ENCODE measurements around the gene SMAD6. TPM values are rescaled to one million over a fixed set of nuclear protein-coding genes. Genes with fewer than 3 reads are reported as not detected.

Gene SMAD6
- total RNA-seq, 2 donors from 2014 or later: 9.4 to 22.0 TPM

DNA sequence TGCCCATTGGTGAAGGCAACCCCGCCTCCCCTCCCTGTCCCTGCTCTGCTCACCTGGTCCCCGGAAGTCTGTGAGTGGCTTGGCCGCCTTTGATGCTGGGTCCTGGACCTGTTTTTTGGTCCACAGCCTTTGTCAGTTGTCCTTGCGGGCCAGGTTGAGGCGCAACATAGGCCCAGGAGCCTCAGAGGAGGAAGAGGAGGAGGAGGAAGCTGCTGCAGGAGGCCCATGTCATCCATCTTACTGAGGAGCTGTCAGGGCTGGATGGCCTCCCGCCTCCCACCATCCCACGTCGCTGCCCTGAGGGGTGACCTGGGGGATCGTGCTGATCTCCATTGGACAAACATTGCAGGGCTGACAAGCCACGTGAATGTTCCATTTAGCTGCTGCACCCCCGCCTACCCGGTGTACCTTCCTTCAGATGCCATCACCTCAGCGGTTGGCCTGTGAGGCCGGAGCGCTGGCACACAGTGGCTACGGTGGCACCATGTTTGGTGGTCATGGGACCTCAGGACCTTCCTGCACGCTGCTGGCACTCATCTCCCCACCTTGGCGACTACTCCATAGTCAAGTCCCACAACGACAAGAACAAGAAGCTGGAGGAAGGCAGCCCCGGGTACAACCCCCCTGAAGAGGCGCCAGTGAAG lies 106.3 kb downstream of the SMAD6 start:
- no peaks in the 10 kb centered on the region for H3K9me3 ChIP-seq
- H3K27ac ChIP-seq: no peak overlapping the region
- peaks cover 6% of the 10 kb centered on the region for H3K4me1 ChIP-seq
- no peaks in the 10 kb centered on the region for H3K27me3 ChIP-seq
- TF ChIP-seq, protein P1, sequence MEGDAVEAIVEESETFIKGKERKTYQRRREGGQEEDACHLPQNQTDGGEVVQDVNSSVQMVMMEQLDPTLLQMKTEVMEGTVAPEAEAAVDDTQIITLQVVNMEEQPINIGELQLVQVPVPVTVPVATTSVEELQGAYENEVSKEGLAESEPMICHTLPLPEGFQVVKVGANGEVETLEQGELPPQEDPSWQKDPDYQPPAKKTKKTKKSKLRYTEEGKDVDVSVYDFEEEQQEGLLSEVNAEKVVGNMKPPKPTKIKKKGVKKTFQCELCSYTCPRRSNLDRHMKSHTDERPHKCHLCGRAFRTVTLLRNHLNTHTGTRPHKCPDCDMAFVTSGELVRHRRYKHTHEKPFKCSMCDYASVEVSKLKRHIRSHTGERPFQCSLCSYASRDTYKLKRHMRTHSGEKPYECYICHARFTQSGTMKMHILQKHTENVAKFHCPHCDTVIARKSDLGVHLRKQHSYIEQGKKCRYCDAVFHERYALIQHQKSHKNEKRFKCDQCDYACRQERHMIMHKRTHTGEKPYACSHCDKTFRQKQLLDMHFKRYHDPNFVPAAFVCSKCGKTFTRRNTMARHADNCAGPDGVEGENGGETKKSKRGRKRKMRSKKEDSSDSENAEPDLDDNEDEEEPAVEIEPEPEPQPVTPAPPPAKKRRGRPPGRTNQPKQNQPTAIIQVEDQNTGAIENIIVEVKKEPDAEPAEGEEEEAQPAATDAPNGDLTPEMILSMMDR (IDR thresholded peaks at IDR 0.05): no peak
- no peak overlapping the region for H3K9ac ChIP-seq (ENCODE audit: low read depth in 2 of 2, low read length in 2 of 2)
- DNase-seq: no peak
- no peaks in the 10 kb centered on the region for H3K36me3 ChIP-seq
- no peak overlapping the region for H3K4me3 ChIP-seq
- intact Hi-C loops (cut with DNase I): no loop called here

DNA sequence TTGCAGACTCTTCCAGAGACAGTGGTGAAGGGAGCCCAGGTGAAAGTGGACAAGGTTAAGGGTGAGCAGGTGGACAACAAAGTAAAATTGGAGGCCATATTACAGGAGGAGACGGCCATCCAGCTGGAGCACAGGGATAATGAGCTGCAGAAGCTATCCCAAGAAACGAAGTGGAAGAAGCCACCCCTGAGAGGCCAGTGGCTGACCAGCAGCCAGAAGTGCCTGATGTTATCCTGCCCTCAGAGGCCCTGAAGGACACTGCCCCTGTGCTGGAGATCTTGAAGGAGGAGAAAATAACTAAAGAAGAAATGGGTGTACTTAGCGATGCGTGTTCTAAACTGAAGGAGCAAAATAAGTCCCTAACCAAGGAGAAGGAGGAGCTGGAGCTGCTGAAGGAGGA lies 107.6 kb downstream of the SMAD6 start:
- Histone ChIP-seq H3K36me3 (no peaks in the 10 kb centered on the region), H3K9me3 (no peaks in the 10 kb centered on the region), H3K9ac (ENCODE audit: low read depth in 2 of 2, low read length in 2 of 2) (no peak overlapping the region), H3K27ac (no peak overlapping the region), H3K27me3 (no peaks in the 10 kb centered on the region), H3K4me1 (no peaks in the 10 kb centered on the region), H3K4me3 (no peak overlapping the region)
- DNase-seq: no peak
- intact Hi-C loops (cut with DNase I): no loop called here
- TF ChIP-seq, protein P1 (IDR thresholded peaks at IDR 0.05): no peak

DNA sequence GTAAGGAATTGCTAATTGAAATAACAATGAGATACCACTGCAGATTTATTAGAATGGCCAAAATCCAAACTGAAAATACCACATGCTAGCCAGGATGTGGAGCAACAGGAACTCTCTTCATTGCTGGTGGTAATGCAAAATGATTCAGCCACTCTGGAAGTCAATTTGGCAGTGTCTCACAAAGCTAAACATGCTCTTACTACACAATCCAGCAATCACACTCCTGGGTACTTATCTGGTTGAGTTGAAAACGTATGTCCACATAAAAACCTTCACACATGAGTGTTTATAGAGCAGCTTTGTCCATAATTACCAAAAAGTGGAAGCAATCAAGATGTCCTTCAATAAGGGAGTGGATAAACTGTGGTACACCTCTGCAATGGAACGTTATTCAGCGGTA lies 113.3 kb downstream of the SMAD6 start:
- Histone ChIP-seq H3K36me3 (no peaks in the 10 kb centered on the region), H3K27me3 (no peaks in the 10 kb centered on the region), H3K9me3 (no peaks in the 10 kb centered on the region), H3K4me3 (no peak overlapping the region), H3K4me1 (no peaks in the 10 kb centered on the region), H3K27ac (no peak overlapping the region), H3K9ac (ENCODE audit: low read depth in 2 of 2, low read length in 2 of 2) (no peak overlapping the region)
- no peak for DNase-seq
- intact Hi-C loops (cut with DNase I): no loop called here
- TF ChIP-seq, protein P1 (IDR thresholded peaks at IDR 0.05): no peak

DNA sequence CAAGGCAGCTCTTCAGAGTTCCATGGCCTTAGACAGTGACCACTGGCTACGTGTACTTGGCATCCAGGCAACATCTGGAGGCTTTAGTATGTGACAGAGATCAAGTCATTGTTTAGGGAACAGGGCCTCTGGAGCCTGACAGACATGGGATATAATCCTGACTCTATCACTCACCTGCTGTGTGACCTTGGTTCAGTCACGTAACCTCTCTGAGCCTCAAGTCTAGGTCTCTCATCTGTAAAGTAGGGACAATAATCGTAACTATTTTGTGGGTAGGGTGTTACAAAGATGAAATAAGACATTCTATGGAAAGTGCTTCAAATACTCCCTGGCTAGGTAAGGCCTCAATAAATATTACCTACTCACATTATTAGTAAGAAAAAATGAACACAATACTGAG lies 114.2 kb downstream of the SMAD6 start:
- Histone ChIP-seq H3K27ac (no peak overlapping the region), H3K4me3 (no peak overlapping the region), H3K36me3 (no peaks in the 10 kb centered on the region), H3K9ac (ENCODE audit: low read depth in 2 of 2, low read length in 2 of 2) (no peak overlapping the region), H3K9me3 (no peaks in the 10 kb centered on the region), H3K27me3 (no peaks in the 10 kb centered on the region), H3K4me1 (no peaks in the 10 kb centered on the region)
- no peak for DNase-seq
- TF ChIP-seq, protein P1 (IDR thresholded peaks at IDR 0.05): no peak
- intact Hi-C loops (cut with DNase I): no loop called here

DNA sequence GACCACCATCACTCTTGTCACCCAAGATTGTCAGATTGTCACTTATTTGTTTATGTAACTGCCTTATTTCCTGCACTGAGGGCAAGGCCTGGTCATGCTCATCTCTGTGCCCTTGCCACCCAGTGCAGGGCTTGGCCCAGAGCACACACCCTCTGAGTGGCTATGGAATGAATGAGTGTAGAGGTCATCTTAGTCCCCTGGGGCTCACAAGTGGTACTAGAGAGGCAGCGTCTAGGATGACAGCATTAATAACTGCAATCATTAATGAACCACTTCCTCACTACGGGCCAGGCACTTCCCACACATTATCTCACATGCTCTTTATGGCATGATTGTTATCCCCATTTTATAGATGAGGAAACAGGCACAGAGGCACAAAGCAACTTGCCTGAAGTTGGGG lies 117.0 kb downstream of the SMAD6 start:
- H3K4me1 ChIP-seq: no peaks in the 10 kb centered on the region
- intact Hi-C loops (cut with DNase I): no loop called here
- no peak overlapping the region for H3K27ac ChIP-seq
- DNase-seq: no peak
- no peaks in the 10 kb centered on the region for H3K36me3 ChIP-seq
- TF ChIP-seq, protein P1 (IDR thresholded peaks at IDR 0.05): no peak
- H3K4me3 ChIP-seq: no peak overlapping the region
- H3K27me3 ChIP-seq: no peaks in the 10 kb centered on the region
- no peaks in the 10 kb centered on the region for H3K9me3 ChIP-seq
- H3K9ac ChIP-seq (ENCODE audit: low read depth in 2 of 2, low read length in 2 of 2): no peak overlapping the region

Measured in colonic mucosa (tissue), 4 donors.